Measurements from ENCODE around the gene KIFC3. TPM values are rescaled to one million over a fixed set of nuclear protein-coding genes. Genes with fewer than 3 reads are reported as not detected.

The KIFC3 gene
- total RNA-seq, 1 experiment from 2014 or later, result 32.6 TPM

GRCh38 chr16:57787519-57787905 is 14.8 kb downstream of the KIFC3 start:
- no peak overlapping the region for H2AFZ ChIP-seq (ENCODE audit: low read length)
- no peaks in the 10 kb centered on the region for H4K20me1 ChIP-seq (ENCODE audit: low read length)
- ChIA-PET POLR2A (ENCODE audit: unreplicated experiment) (no interaction called here), CTCF (no interaction called here)
- TF ChIP-seq EZH2 (IDR thresholded peaks at IDR 0.05; ENCODE audit: low read length, unreplicated experiment) (no peak), CTCF (conservative IDR thresholded peaks at IDR 0.05; ENCODE audit: low read depth, low read length) (no peak), EZH2phosphoT487 (IDR thresholded peaks at IDR 0.05; ENCODE audit: borderline replicate concordance, low read length) (no peak)
- H3K27me3 ChIP-seq (ENCODE audit: low read length), result no peaks in the 10 kb centered on the region
- intact Hi-C loops (cut with micrococcal nuclease), result no loop called here
- H3K79me2 ChIP-seq (ENCODE audit: low read length), result no peaks in the 10 kb centered on the region
- no peaks in the 10 kb centered on the region for H3K9me3 ChIP-seq (ENCODE audit: low read length)
- no peaks in the 10 kb centered on the region for H3K9me2 ChIP-seq (replicated peaks; ENCODE audit: low read length)
- no TSS peak for BruUV-seq (replicated peaks)
- H3K4me2 ChIP-seq (ENCODE audit: low read length), result no peak overlapping the region
- DNase-seq, result no peak
- no peak overlapping the region for H3K27ac ChIP-seq (ENCODE audit: low read length)
- H3F3A ChIP-seq (ENCODE audit: low read length, unreplicated experiment), result no peaks in the 10 kb centered on the region
- no peak overlapping the region for H3K9ac ChIP-seq (ENCODE audit: low read length)
- no peak overlapping the region for H3K4me3 ChIP-seq (ENCODE audit: low read length)
- ATAC-seq, result no peak
- no peaks in the 10 kb centered on the region for H3K4me1 ChIP-seq (ENCODE audit: insufficient read depth, low read length)
- H3K36me3 ChIP-seq (ENCODE audit: low read depth, low read length), result no peaks in the 10 kb centered on the region

DNA sequence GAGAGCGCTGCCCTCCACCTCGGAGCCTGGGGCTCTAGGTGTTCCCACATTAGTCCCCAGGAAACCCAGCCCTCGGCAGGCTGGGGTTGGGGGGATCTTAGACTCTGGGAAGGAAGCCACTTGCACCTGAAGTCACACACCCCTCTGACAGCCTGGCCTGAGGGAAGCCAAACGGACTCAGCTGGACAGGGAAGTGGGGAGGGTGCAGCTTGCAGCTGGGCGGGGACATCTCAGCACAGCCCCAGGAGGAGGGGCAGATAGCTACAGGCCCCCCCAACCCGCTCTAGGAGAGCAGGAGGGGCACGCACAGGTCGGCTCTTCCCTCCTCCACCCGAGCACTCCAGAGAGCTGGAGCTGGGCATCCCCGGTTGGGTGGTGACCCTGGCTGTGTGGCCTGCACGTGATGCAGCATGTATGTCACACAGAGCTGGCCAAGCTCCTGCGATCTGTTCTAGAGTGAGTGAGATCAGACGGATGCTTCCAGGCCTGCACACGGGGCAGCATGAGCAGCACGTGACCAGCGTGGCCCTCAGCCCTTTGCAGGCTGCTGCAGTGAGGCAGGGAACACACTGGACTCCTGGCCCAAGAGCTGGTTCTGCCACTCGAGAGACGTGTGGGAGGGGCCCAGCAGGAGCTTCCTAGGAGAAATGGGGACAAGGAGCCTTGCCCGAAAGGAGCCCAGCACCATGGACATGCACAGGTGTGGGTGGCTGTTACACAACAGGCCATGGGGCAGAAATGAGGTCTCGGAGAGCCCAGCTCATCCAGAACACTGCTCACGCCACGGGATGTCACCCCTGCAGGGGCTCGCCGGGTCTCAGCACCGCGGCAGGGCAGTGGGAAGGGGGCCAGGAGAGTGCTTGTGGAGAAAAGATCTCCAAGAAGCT is 15.4 kb downstream of the KIFC3 start:
- Histone ChIP-seq H3K4me1 (ENCODE audit: insufficient read depth, low read length) (no peaks in the 10 kb centered on the region), H3K79me2 (ENCODE audit: low read length) (no peaks in the 10 kb centered on the region), H3K4me2 (ENCODE audit: low read length) (no peak overlapping the region), H3K36me3 (ENCODE audit: low read depth, low read length) (no peaks in the 10 kb centered on the region), H3K9me3 (ENCODE audit: low read length) (no peaks in the 10 kb centered on the region), H3F3A (ENCODE audit: low read length, unreplicated experiment) (no peaks in the 10 kb centered on the region), H3K9me2 (replicated peaks; ENCODE audit: low read length) (no peaks in the 10 kb centered on the region), H3K4me3 (ENCODE audit: low read length) (no peak overlapping the region), H3K9ac (ENCODE audit: low read length) (no peak overlapping the region), H3K27ac (ENCODE audit: low read length) (no peak overlapping the region), H2AFZ (ENCODE audit: low read length) (no peak overlapping the region), H4K20me1 (ENCODE audit: low read length) (no peaks in the 10 kb centered on the region), H3K27me3 (ENCODE audit: low read length) (no peaks in the 10 kb centered on the region)
- intact Hi-C loops (cut with micrococcal nuclease), result no loop called here
- ChIA-PET POLR2A (ENCODE audit: unreplicated experiment) (no interaction called here), CTCF (no interaction called here)
- ATAC-seq (no peak), DNase-seq (no peak)
- no peak for TF ChIP-seq EZH2phosphoT487 (IDR thresholded peaks at IDR 0.05; ENCODE audit: borderline replicate concordance, low read length)
- TF ChIP-seq EZH2 (IDR thresholded peaks at IDR 0.05; ENCODE audit: low read length, unreplicated experiment), result no peak
- TF ChIP-seq CTCF (conservative IDR thresholded peaks at IDR 0.05; ENCODE audit: low read depth, low read length), result no peak
- no TSS peak for BruUV-seq (replicated peaks)

GRCh38 chr16:57785924-57786323 is 16.4 kb downstream of the KIFC3 start:
- Histone ChIP-seq H2AFZ (ENCODE audit: low read length) (no peak overlapping the region), H3K9me2 (replicated peaks; ENCODE audit: low read length) (no peaks in the 10 kb centered on the region), H3K9me3 (ENCODE audit: low read length) (no peaks in the 10 kb centered on the region), H3K4me3 (ENCODE audit: low read length) (no peak overlapping the region), H4K20me1 (ENCODE audit: low read length) (no peaks in the 10 kb centered on the region), H3K36me3 (ENCODE audit: low read depth, low read length) (no peaks in the 10 kb centered on the region), H3K4me2 (ENCODE audit: low read length) (no peak overlapping the region), H3K4me1 (ENCODE audit: insufficient read depth, low read length) (no peaks in the 10 kb centered on the region), H3F3A (ENCODE audit: low read length, unreplicated experiment) (no peaks in the 10 kb centered on the region), H3K79me2 (ENCODE audit: low read length) (no peaks in the 10 kb centered on the region), H3K27me3 (ENCODE audit: low read length) (no peaks in the 10 kb centered on the region), H3K9ac (ENCODE audit: low read length) (no peak overlapping the region), H3K27ac (ENCODE audit: low read length) (no peak overlapping the region)
- intact Hi-C loops (cut with micrococcal nuclease), result no loop called here
- ChIA-PET CTCF (no interaction called here), POLR2A (ENCODE audit: unreplicated experiment) (no interaction called here)
- ATAC-seq (no peak), DNase-seq (no peak)
- TF ChIP-seq CTCF (conservative IDR thresholded peaks at IDR 0.05; ENCODE audit: low read depth, low read length) (no peak), EZH2 (IDR thresholded peaks at IDR 0.05; ENCODE audit: low read length, unreplicated experiment) (no peak), EZH2phosphoT487 (IDR thresholded peaks at IDR 0.05; ENCODE audit: borderline replicate concordance, low read length) (no peak)
- BruUV-seq (replicated peaks), result no TSS peak

Measured in PC-3 (cell line).